GM10266 (cell line): ENCODE data around the gene C13orf46.

Source experiments
- DNase-seq: peaks from one replicate; pipeline ENCODE4 v3.0.0; 2012; ENCODE audit errors: extremely low spot score
- CTCF ChIP-seq: IDR thresholded peaks from 2 replicates; pipeline ENCODE4 v1.5.1; 2012; ENCODE audit warnings: mild to moderate bottlenecking, low read depth; ENCODE audit not compliant: control insufficient read depth, insufficient read depth; ENCODE audit errors: missing control alignments

The C13orf46 gene

GRCh38 chr13:113943821-113944565, 29.9 kb downstream of the C13orf46 start:
- DNase-seq: no peak
- TF ChIP-seq CTCF: no peak

- no peak for TF ChIP-seq CTCF
- no peak for DNase-seq
Observed at GRCh38 chr13:113942591-113943103, 31.2 kb downstream of the C13orf46 start.

- no peak for DNase-seq
- no peak for TF ChIP-seq CTCF
Observed at GRCh38 chr13:113941571-113942191, 32.2 kb downstream of the C13orf46 start.

- no peak for TF ChIP-seq CTCF
- DNase-seq: no peak
Observed at GRCh38 chr13:113939944-113940297, 34.0 kb downstream of the C13orf46 start.

GRCh38 chr13:113939129-113939943, 34.5 kb downstream of the C13orf46 start:
- no peak for DNase-seq
- no peak for TF ChIP-seq CTCF

- TF ChIP-seq CTCF: no peak
- DNase-seq: no peak
Observed at GRCh38 chr13:113938716-113939115, 35.2 kb downstream of the C13orf46 start.

- no peak for DNase-seq
- TF ChIP-seq CTCF: no peak
Observed at GRCh38 chr13:113938246-113938645, 35.6 kb downstream of the C13orf46 start.
